ENCODE data around the gene DNM1.

The DNM1 gene

DNA sequence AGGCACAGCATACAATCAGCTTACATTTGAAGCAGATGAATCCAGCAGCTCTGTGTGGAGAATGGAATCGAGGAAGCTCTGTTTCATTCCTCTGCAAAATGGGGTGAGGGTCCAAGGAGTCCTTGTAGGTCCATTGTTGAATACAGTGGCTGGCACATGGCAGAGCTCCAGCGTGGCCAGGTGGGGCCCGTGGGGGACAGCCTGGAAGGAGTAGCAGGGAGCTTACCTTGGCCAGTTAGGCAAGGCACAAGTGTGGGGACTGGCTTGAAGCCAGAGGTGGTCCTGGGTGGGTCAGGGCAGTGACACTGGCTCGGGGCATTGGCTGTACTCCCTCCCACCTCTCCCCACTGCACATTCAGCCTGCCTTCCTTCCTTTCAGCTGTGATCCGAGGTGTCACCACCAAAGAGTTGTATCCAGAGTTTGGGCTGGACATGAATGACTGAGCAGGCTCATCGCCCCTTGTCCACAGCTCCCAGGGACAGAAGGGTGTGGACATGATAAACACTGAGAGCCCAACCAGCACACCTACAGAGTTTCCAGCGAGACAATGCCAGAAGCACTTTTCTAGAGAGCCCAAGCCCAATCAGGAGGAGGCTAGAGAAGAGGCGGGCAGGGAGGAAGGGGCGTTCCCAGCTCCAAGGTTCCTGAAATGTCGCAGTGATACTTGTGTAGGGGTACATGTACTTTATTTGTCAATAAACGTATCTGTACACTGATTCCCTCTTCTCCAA lies 85.3 kb downstream of the DNM1 start:
- Histone ChIP-seq H3K36me3 (ENCODE audit: control insufficient read depth, insufficient read depth, low read length) (peaks cover 10% of the 10 kb centered on the region), H3K27me3 (ENCODE audit: control insufficient read depth, insufficient read depth, low read length) (no peaks in the 10 kb centered on the region), H3K4me3 (ENCODE audit: low read length) (no peak overlapping the region), H3K9me3 (ENCODE audit: control insufficient read depth, low read length) (no peaks in the 10 kb centered on the region), H3K4me1 (ENCODE audit: control insufficient read depth, insufficient read depth, low read length) (no peaks in the 10 kb centered on the region), H3K9ac (ENCODE audit: low read length) (no peak overlapping the region)

DNA sequence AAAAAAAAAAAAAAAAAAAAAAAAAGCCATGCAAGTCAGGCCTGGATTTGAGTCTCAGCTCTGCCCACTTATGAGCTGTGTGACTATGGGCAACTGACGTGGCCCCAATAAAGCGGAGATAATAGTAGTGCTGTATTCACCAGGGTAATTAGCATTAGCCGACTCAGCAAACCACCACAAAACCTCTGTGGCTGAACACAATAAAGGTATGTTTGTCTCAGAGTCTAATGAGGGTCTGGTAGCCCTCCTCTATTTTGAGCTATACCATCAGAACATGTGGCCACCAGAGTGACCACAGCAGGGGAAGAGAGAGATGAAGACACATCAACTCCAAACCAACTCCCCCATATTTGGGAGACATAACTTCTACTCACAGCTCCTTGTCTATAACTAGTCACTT lies 88.8 kb downstream of the DNM1 start:
- H3K36me3 ChIP-seq (ENCODE audit: control insufficient read depth, insufficient read depth, low read length) = no peaks in the 10 kb centered on the region
- no peaks in the 10 kb centered on the region for H3K9me3 ChIP-seq (ENCODE audit: control insufficient read depth, low read length)
- H3K4me3 ChIP-seq (ENCODE audit: low read length) = no peak overlapping the region
- no peak overlapping the region for H3K9ac ChIP-seq (ENCODE audit: low read length)
- H3K4me1 ChIP-seq (ENCODE audit: control insufficient read depth, insufficient read depth, low read length) = peaks cover 18% of the 10 kb centered on the region
- H3K27me3 ChIP-seq (ENCODE audit: control insufficient read depth, insufficient read depth, low read length) = no peaks in the 10 kb centered on the region

- H3K4me3 ChIP-seq (ENCODE audit: low read length) = no peak overlapping the region
- H3K9ac ChIP-seq (ENCODE audit: low read length) = no peak overlapping the region
- no peaks in the 10 kb centered on the region for H3K27me3 ChIP-seq (ENCODE audit: control insufficient read depth, insufficient read depth, low read length)
- H3K36me3 ChIP-seq (ENCODE audit: control insufficient read depth, insufficient read depth, low read length) = no peaks in the 10 kb centered on the region
- H3K4me1 ChIP-seq (ENCODE audit: control insufficient read depth, insufficient read depth, low read length) = peaks cover 23% of the 10 kb centered on the region
- no peaks in the 10 kb centered on the region for H3K9me3 ChIP-seq (ENCODE audit: control insufficient read depth, low read length)
Measured at GRCh38 chr9:128293091-128293490, 89.9 kb downstream of the DNM1 start.

- Histone ChIP-seq H3K9me3 (ENCODE audit: control insufficient read depth, low read length) (no peaks in the 10 kb centered on the region), H3K36me3 (ENCODE audit: control insufficient read depth, insufficient read depth, low read length) (no peaks in the 10 kb centered on the region), H3K27me3 (ENCODE audit: control insufficient read depth, insufficient read depth, low read length) (no peaks in the 10 kb centered on the region), H3K4me3 (ENCODE audit: low read length) (no peak overlapping the region), H3K4me1 (ENCODE audit: control insufficient read depth, insufficient read depth, low read length) (peaks cover 29% of the 10 kb centered on the region), H3K9ac (ENCODE audit: low read length) (no peak overlapping the region)
Measured at GRCh38 chr9:128294142-128294541, 91.0 kb downstream of the DNM1 start.

DNA sequence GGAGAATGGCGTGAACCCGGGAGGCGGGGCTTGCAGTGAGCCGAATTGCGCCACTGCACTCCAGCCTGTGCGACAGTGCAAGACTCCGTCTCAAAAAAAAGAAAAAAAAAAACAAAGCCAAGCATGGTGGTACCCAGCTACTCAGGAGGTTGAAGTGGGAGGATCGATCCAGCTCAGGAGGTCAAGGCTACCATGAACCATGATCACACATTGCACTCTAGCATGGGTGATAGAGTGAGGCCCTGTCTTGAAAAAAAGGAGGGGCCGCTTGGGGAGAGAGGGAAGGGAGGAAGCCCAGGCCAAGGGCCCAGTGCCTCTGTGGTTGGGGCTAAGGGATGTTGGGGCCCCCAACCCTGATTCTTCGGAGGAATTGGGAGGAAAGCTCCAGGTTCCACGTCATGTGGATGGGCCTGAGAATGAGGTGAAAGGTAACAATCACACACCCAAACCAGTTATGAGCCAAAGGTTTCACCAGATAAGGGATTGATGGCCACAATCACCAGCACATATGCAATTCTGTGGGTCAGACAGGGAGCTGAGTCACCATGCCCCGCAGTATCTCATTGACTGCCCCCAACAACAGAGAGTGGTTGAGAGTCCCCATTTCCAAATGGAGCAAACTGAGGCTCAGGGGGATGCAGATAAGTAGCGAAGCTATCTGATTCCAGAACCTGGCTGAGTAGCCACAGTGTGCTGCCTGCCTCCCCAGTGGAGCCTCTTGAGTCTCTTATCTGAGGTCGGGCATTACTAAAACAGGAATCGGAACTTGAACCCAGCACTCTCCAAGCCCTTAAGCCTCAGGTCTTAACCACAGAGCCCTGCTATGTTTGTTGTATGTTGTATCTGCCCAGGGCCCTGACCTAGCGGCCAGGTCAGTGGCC lies 93.4 kb downstream of the DNM1 start:
- H3K36me3 ChIP-seq (ENCODE audit: control insufficient read depth, insufficient read depth, low read length) = no peaks in the 10 kb centered on the region
- H3K4me1 ChIP-seq (ENCODE audit: control insufficient read depth, insufficient read depth, low read length) = peaks cover 31% of the 10 kb centered on the region
- no peaks in the 10 kb centered on the region for H3K9me3 ChIP-seq (ENCODE audit: control insufficient read depth, low read length)
- H3K4me3 ChIP-seq (ENCODE audit: low read length) = no peak overlapping the region
- H3K27me3 ChIP-seq (ENCODE audit: control insufficient read depth, insufficient read depth, low read length) = no peaks in the 10 kb centered on the region
- no peak overlapping the region for H3K9ac ChIP-seq (ENCODE audit: low read length)

- Histone ChIP-seq H3K36me3 (ENCODE audit: control insufficient read depth, insufficient read depth, low read length) (no peaks in the 10 kb centered on the region), H3K4me1 (ENCODE audit: control insufficient read depth, insufficient read depth, low read length) (peaks cover 31% of the 10 kb centered on the region), H3K9ac (ENCODE audit: low read length) (no peak overlapping the region), H3K4me3 (ENCODE audit: low read length) (no peak overlapping the region), H3K9me3 (ENCODE audit: control insufficient read depth, low read length) (no peaks in the 10 kb centered on the region), H3K27me3 (ENCODE audit: control insufficient read depth, insufficient read depth, low read length) (no peaks in the 10 kb centered on the region)
Measured at GRCh38 chr9:128297221-128297773, 94.1 kb downstream of the DNM1 start.

DNA sequence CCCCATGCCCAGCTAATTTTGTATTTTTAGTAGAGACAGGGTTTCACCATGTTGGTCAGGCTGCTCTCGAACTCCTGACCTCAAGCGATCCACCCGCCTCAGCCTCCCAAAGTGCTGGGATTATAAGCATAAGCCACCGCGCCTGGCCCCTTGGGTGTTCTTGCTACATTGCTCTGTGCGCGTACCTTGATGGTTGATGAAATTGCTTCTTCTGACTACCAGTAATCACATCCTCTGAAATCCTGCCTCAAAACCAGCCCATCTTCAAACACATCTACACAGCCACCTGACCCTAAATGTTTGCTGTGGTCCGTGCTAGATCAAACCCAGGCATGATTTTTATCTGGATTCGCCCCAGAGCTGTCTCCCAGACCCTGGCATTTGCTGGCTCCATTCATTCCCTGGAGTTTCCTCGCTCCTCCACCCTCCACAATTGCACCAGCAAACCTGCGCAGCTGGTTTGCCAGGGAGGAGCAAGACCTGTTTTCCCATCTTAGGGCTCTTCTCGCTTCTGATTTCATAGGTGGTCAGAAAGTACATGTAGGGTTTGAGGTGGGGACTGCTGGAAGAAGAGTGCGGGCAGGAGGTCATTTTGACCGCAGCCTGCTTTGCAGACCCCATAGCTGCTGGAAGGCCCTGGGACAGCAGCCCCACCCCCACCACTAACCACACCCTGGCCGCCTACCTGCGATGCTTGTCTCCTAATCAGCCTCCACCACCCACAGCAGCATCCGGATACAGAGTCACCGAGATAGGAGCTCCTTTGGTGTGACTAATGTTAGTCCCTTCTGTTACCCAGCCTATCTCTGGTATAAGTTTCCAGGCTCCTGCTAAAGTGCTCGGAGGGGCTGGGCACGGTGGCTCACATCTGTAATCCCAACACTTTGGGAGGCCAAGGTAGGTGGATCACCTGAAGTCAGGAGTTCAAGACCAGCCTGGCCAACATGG lies 95.6 kb downstream of the DNM1 start:
- H3K9ac ChIP-seq (ENCODE audit: low read length) = no peak overlapping the region

GRCh38 chr9:128304136-128304970 lies 101.2 kb downstream of the DNM1 start:
- no peaks in the 10 kb centered on the region for H3K27me3 ChIP-seq (ENCODE audit: control insufficient read depth, insufficient read depth, low read length)
- no peaks in the 10 kb centered on the region for H3K9me3 ChIP-seq (ENCODE audit: control insufficient read depth, low read length)
- H3K4me1 ChIP-seq (ENCODE audit: control insufficient read depth, insufficient read depth, low read length) = peaks cover under 1% of the 10 kb centered on the region
- no peak overlapping the region for H3K9ac ChIP-seq (ENCODE audit: low read length)
- H3K36me3 ChIP-seq (ENCODE audit: control insufficient read depth, insufficient read depth, low read length) = peaks cover 2% of the 10 kb centered on the region
- H3K4me3 ChIP-seq (ENCODE audit: low read length) = no peak overlapping the region

More for the DNA sequence above, 95.6 kb downstream of the DNM1 start:
- H3K4me3 ChIP-seq (ENCODE audit: low read length) = no peak overlapping the region
- H3K4me1 ChIP-seq (ENCODE audit: control insufficient read depth, insufficient read depth, low read length) = peaks cover 31% of the 10 kb centered on the region
- H3K36me3 ChIP-seq (ENCODE audit: control insufficient read depth, insufficient read depth, low read length) = no peaks in the 10 kb centered on the region
- H3K9me3 ChIP-seq (ENCODE audit: control insufficient read depth, low read length) = no peaks in the 10 kb centered on the region
- no peaks in the 10 kb centered on the region for H3K27me3 ChIP-seq (ENCODE audit: control insufficient read depth, insufficient read depth, low read length)

Measured in mucosa of stomach (tissue), 1 donor.